Prostate gland (tissue), 2 donors: Measurements from ENCODE around the gene ZNF331. TPM values are rescaled to one million over a fixed set of nuclear protein-coding genes. Genes with fewer than 3 reads are reported as not detected.

ENCODE experiments used
- DNase-seq: peaks from one replicate; pipeline ENCODE4 v3.0.0-alpha.2; 2019; ENCODE audit warnings: low spot score
- H3K27ac ChIP-seq, 2 donors: fragments of 200-600 bp; sonication (generic); 2 replicates each; pipeline ENCODE4 v1.5.1; 2017 to 2019
- H3K27me3 ChIP-seq: fragments of 200-600 bp; sonication (generic); replicated peaks from 2 replicates; pipeline ENCODE4 v1.5.1; 2019; ENCODE audit not compliant: insufficient read depth
- H3K36me3 ChIP-seq, 2 donors: fragments of 200-600 bp; sonication (generic); 1 replicate in 1 of 2; 2 replicates in 1 of 2; pipeline versions ENCODE4 v1.5.1 to v1.8.1; 2017 to 2019
- H3K4me1 ChIP-seq: fragments of 200-600 bp; sonication (generic); replicated peaks from 2 replicates; pipeline ENCODE4 v1.5.1; 2019
- H3K4me3 ChIP-seq, 2 donors: fragments of 200-600 bp; sonication (generic); 2 replicates each; pipeline ENCODE4 v1.5.1; 2017 to 2019
- H3K9me3 ChIP-seq: fragments of 200-600 bp; sonication (generic); 2 replicates; pipeline ENCODE4 v1.5.1; 2017
- POLR2A ChIP-seq: fragments of 450-650 bp; IDR thresholded peaks from one replicate; pipeline ENCODE4 v1.6.1; 2016; ENCODE audit warnings: antibody characterized with exemption, mild to moderate bottlenecking
- POLR2AphosphoS5 ChIP-seq: sonication (generic); formaldehyde crosslinking; IDR thresholded peaks from one replicate; pipeline ENCODE4 v1.6.1; 2017; ENCODE audit warnings: antibody characterized with exemption
- WGBS: methylation state at CpG from one replicate; pipeline ENCODE4 v1.1.5; 2018; 5-methylcytosine and 5-hydroxymethylcytosine counted together
- intact Hi-C: fragments of 100-400 bp; cut with DNase I; formaldehyde crosslinking; loops from one replicate; pipeline ENCODE4 v1.14.2; 2022
- total RNA-seq, 2 donors: library from RNA; depleted of rRNA; stranded (reverse); fragments of >200 nt; gene quantifications; one replicate each; pipeline ENCODE4 v1.1.0, GENCODE V29; 2016
- TF ChIP-seq, protein P1 (sequence below), 4 experiments: fragments of 200-600 bp in 2 of 4; fragments of 450-650 bp in 2 of 4; sonication (generic) in 2 of 4; IDR thresholded peaks; 1 replicate in 3 of 4; 2 replicates in 1 of 4; pipeline ENCODE4 v1.5.1; 2016 to 2019; ENCODE audit warnings: antibody characterized with exemption in 4 of 4, mild to moderate bottlenecking in 2 of 4, moderate library complexity in 2 of 4

The ZNF331 gene
- total RNA-seq, 2 donors from 2014 or later = 30.6 to 39.6 TPM

DNA sequence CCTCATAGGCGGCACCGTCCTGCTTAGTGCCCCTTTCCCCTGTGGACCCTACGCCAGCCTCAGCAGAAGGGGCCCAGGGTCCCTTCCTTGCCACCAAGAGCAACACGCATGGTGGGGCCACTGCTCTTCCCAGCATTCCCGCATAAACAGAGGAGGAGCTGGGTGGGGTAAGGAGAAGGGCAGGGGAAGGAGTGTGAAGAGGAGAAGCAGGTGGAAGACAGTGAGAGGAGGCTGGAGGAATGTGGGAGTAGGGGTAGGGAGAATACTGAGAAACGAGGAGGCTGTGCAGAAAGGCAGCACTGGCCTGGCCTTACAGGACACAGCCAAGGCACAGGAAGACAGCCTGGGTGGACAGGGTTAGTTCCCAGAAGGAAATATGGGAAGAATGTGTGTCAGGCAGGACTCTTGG is 43.9 kb downstream of the ZNF331 start:
- no peaks in the 10 kb centered on the region for H3K4me1 ChIP-seq
- H3K9me3 ChIP-seq = no peaks in the 10 kb centered on the region
- no peak for DNase-seq
- H3K27me3 ChIP-seq = no peaks in the 10 kb centered on the region
- TF ChIP-seq, protein P1, sequence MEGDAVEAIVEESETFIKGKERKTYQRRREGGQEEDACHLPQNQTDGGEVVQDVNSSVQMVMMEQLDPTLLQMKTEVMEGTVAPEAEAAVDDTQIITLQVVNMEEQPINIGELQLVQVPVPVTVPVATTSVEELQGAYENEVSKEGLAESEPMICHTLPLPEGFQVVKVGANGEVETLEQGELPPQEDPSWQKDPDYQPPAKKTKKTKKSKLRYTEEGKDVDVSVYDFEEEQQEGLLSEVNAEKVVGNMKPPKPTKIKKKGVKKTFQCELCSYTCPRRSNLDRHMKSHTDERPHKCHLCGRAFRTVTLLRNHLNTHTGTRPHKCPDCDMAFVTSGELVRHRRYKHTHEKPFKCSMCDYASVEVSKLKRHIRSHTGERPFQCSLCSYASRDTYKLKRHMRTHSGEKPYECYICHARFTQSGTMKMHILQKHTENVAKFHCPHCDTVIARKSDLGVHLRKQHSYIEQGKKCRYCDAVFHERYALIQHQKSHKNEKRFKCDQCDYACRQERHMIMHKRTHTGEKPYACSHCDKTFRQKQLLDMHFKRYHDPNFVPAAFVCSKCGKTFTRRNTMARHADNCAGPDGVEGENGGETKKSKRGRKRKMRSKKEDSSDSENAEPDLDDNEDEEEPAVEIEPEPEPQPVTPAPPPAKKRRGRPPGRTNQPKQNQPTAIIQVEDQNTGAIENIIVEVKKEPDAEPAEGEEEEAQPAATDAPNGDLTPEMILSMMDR (IDR thresholded peaks at IDR 0.05) = no peak
- peaks cover 3 to 5% of the 10 kb centered on the region in 2 donors for H3K36me3 ChIP-seq
- no peak overlapping the region for H3K27ac ChIP-seq
- WGBS = 72% methylated on average over 6 of the region's 6 CpGs
- H3K4me3 ChIP-seq = no peak overlapping the region
- intact Hi-C loops = no loop called here

DNA sequence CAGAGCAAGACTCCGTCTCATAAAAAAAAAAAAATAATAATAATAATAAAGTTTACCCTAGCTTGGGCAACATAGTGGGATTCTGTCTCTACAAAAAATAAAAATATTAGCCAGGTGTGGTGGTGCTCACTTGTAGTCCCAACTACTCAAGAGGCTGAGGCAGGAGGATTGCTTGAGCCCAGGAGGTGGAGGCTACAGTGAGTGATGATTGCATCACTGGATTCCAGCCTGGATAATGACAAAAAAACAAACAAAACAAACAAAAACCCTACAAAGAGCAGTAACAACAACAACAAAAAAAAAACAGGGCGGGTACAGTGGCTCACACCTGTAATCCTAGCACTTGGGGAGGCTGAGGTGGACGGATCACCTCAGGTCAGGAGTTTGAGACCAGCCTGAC is 45.2 kb downstream of the ZNF331 start:
- no peak overlapping the region for H3K4me3 ChIP-seq
- no peaks in the 10 kb centered on the region for H3K9me3 ChIP-seq
- TF ChIP-seq POLR2AphosphoS5 = no peak
- TF ChIP-seq POLR2A = no peak
- no peaks in the 10 kb centered on the region for H3K27me3 ChIP-seq
- 90% methylated on average over 3 of the region's 3 CpGs for WGBS
- no peaks in the 10 kb centered on the region for H3K36me3 ChIP-seq
- H3K4me1 ChIP-seq = no peaks in the 10 kb centered on the region
- intact Hi-C loops = no loop called here
- no peak for DNase-seq
- no peak overlapping the region for H3K27ac ChIP-seq

DNA sequence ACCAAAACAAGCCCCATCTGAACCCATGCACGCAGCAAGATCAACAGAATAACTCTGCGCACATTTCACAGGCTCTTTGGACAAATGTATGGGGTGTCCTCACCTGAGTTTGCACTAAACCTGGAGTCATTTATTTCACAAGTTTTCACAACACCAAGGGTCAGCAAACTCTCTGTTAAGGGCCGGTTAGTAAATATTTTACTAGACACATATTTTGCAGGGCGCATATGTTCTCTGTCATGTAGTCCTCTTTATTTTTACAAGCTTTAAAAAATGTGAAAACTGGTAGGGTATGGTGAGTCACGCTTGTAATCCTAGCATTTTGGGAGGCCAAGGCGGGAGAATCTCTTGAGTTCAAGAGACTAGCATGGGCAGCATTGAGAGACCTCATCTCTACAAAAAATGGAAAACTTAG is 48.3 kb downstream of the ZNF331 start:
- Histone ChIP-seq H3K27me3 (no peaks in the 10 kb centered on the region), H3K27ac (no peak overlapping the region), H3K9me3 (no peaks in the 10 kb centered on the region), H3K36me3 (no peaks in the 10 kb centered on the region), H3K4me3 (no peak overlapping the region), H3K4me1 (no peaks in the 10 kb centered on the region)
- WGBS = 53% methylated on average over 6 of the region's 6 CpGs
- DNase-seq = no peak
- intact Hi-C loops = no loop called here
- TF ChIP-seq POLR2A = no peak
- TF ChIP-seq, protein P1 (IDR thresholded peaks at IDR 0.05) = no peak
- TF ChIP-seq POLR2AphosphoS5 = no peak

DNA sequence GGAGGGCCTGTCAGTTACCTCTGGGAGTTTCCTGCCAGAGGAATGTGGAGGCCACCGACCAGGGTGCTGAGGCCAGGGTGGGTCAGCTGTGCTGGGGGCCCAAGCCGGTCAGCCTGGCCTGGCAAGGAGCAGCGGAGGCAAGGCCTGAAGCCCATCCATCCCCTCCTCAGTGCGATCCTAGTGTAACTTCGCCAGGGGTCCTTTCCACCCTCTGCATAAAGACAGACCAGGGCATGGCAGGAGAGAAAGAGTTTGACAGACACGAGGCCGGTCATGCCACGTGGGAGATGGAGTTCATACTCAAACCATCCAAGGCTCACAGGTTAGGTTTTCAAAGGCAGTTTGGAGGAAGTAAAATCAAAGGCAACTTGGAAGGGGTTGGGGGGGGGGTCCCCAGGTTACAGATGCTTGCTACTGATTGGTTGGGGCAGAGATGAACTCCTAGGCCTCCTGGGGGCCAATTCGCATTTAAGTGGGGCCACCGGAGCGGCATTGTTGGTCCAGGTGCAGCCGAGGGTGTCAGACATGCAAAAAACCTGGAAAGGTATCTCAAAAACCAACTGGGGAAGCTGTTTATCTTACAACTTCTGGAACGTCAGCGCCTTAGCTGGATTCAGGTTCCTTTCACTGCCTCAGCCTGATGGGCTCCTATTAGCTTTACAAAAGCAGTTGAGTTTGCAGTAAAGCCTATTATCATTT is 57.0 kb downstream of the ZNF331 start:
- intact Hi-C loops = no loop called here
- Histone ChIP-seq H3K27me3 (no peaks in the 10 kb centered on the region), H3K4me1 (no peaks in the 10 kb centered on the region), H3K9me3 (no peaks in the 10 kb centered on the region), H3K4me3 (no peak overlapping the region), H3K36me3 (no peaks in the 10 kb centered on the region), H3K27ac (no peak overlapping the region)
- DNase-seq = no peak
- TF ChIP-seq POLR2A = no peak
- TF ChIP-seq, protein P1 (IDR thresholded peaks at IDR 0.05) = no peak
- no peak for TF ChIP-seq POLR2AphosphoS5
- 56% methylated on average over 14 of the region's 14 CpGs for WGBS

DNA sequence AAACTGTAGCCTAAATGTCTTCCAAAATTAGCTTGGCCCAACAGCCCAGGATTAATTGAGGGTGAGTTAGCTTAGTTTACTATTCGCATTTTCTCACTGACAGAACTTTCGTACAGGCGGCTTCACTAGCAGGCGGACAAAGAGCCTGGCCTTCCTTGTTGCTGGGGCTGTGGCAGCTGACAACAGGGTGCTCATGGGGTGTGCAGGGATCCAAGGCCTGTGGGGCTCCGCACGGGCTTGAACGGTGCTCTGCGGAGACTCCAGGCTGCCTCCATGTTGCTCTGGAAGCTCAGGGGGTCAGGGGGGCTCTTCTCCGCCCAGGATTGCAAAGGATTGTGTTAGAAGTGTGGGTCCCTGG is 57.5 kb downstream of the ZNF331 start:
- no peaks in the 10 kb centered on the region for H3K4me1 ChIP-seq
- no peaks in the 10 kb centered on the region for H3K9me3 ChIP-seq
- TF ChIP-seq POLR2AphosphoS5 (no peak), POLR2A (no peak)
- TF ChIP-seq, protein P1 (IDR thresholded peaks at IDR 0.05) = no peak
- DNase-seq = no peak
- WGBS = 75% methylated on average over 9 of the region's 9 CpGs
- no peaks in the 10 kb centered on the region for H3K36me3 ChIP-seq
- no peak overlapping the region for H3K4me3 ChIP-seq
- H3K27me3 ChIP-seq = no peaks in the 10 kb centered on the region
- H3K27ac ChIP-seq = no peak overlapping the region
- intact Hi-C loops = no loop called here
